ENCODE data around the gene RPUSD1.
A peak's percentile ranks its signal among the peaks of the same experiment; 100 is the strongest.

Gene RPUSD1

GRCh38 chr16:798666-799065 is 10.5 kb upstream of the RPUSD1 start:
- no peak for DNase-seq

- no peak for DNase-seq
These were observed 9.5 kb upstream of the RPUSD1 start for GRCh38 chr16:797686-798085.

GRCh38 chr16:797120-797420 is 8.9 kb upstream of the RPUSD1 start:
- no peak for DNase-seq

GRCh38 chr16:796296-797119 is 8.3 kb upstream of the RPUSD1 start:
- no peak for DNase-seq

GRCh38 chr16:795580-796229 is 7.5 kb upstream of the RPUSD1 start:
- no peak for DNase-seq

- no peak for DNase-seq
These were observed 6.8 kb upstream of the RPUSD1 start for GRCh38 chr16:794853-795466.

- DNase-seq: no peak
These were observed 6.1 kb upstream of the RPUSD1 start for GRCh38 chr16:794091-794822.

- DNase-seq: no peak
These were observed 5.2 kb upstream of the RPUSD1 start for GRCh38 chr16:793414-793813.

GRCh38 chr16:792221-792995 is 4.2 kb upstream of the RPUSD1 start:
- no peak for DNase-seq

- DNase-seq: no peak
These were observed 3.0 kb upstream of the RPUSD1 start for GRCh38 chr16:791131-791530.

- no peak for DNase-seq
These were observed 1.9 kb upstream of the RPUSD1 start for GRCh38 chr16:790086-790485.

GRCh38 chr16:789191-789850 is 1.1 kb upstream of the RPUSD1 start:
- no peak for DNase-seq

GRCh38 chr16:788399-789126 is 382 bp upstream of the RPUSD1 start, which contains the start of gene CHTF18:
Gene CHTF18 (plus strand): TSS chr16:788620. CDS start chr16:788685, 65 bp downstream.
- peak; percentile 37 for DNase-seq

GRCh38 chr16:787321-787966 is 737 bp downstream of the RPUSD1 start:
- DNase-seq: no peak

- no peak for DNase-seq
These were observed 2.3 kb downstream of the RPUSD1 start for GRCh38 chr16:785563-786535.

GRCh38 chr16:784431-784830 is 3.8 kb downstream of the RPUSD1 start:
- DNase-seq: no peak

GRCh38 chr16:783404-784161 is 4.6 kb downstream of the RPUSD1 start:
- no peak for DNase-seq

GRCh38 chr16:782766-783403 is 5.3 kb downstream of the RPUSD1 start:
- DNase-seq: peak; percentile 47

All from NCI-H1417 treated with DMSO at 0.1 percent for 48 hours (cell line).